Left ventricle myocardium inferior (tissue), 1 donor: Measurements from ENCODE around the gene ARHGEF16. TPM values are rescaled to one million over a fixed set of nuclear protein-coding genes. Genes with fewer than 3 reads are reported as not detected.
A peak's percentile ranks its signal among the peaks of the same experiment; 100 is the strongest.

Experiments used
- DNase-seq: peaks from one replicate; pipeline ENCODE4 v3.0.0-alpha.2; 2020
- H3K27ac ChIP-seq: fragments of 200-600 bp; replicated peaks from 2 replicates; pipeline ENCODE4 v1.8.0; 2021
- H3K27me3 ChIP-seq: fragments of 200-600 bp; 2 replicates; pipeline ENCODE4 v1.8.0; 2021; ENCODE audit warnings: low read depth
- H3K36me3 ChIP-seq: fragments of 200-600 bp; 2 replicates; pipeline ENCODE4 v1.8.0; 2021
- H3K4me1 ChIP-seq: fragments of 200-600 bp; 2 replicates; pipeline ENCODE4 v1.8.0; 2021
- H3K4me3 ChIP-seq: fragments of 200-600 bp; 2 replicates; pipeline ENCODE4 v1.8.0; 2021; ENCODE audit warnings: mild to moderate bottlenecking, moderate library complexity
- H3K9me3 ChIP-seq: fragments of 200-600 bp; replicated peaks from 2 replicates; pipeline ENCODE4 v1.8.0; 2021
- intact Hi-C: fragments of 100-400 bp; cut with micrococcal nuclease; formaldehyde crosslinking; loops from one replicate; pipeline ENCODE4 v1.11.0; 2022
- total RNA-seq: library from RNA; stranded (reverse); fragmentation: NEBNext Ultra II Directional; extraction: Animal tissue kit (Norgen Biotek cat#: 25700); gene quantifications from one replicate; pipeline ENCODE4 v1.2.1, GENCODE V29; 2021
- TF ChIP-seq, protein P1 (sequence below): fragments of 200-600 bp; IDR thresholded peaks from 2 replicates; pipeline ENCODE4 v1.8.0; 2021; ENCODE audit warnings: antibody characterized with exemption, mild to moderate bottlenecking, borderline replicate concordance
- donor health status: DM: no; HTN: yes; CAD: no; lungs with severe emphysema.

The ARHGEF16 gene
- total RNA-seq, 1 donor from 2014 or later, result 0.52 TPM

DNA sequence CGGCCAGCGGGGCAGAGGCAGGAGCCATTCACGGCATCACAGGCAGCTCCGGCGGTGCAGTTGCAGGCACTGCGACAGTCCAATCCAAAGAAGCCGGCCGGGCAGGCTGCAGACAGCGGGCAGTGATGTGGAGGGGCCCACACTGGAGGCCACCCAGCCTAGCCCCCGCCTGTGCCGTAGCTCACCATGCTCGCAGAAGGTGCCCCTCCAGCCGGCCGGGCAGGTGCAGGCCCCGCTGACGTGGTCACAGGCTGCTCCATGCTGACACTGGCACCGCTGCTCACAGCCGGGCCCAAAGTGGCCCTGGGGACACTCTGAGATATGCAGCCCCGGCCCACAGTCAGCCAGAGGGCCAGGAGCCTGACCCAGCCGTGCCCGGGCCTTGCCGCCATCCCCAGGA, 45.1 kb downstream of the ARHGEF16 start:
- Histone ChIP-seq H3K4me3 (no peak overlapping the region), H3K27me3 (no peaks in the 10 kb centered on the region), H3K27ac (no peak overlapping the region), H3K4me1 (peaks cover 2% of the 10 kb centered on the region), H3K36me3 (no peaks in the 10 kb centered on the region), H3K9me3 (no peaks in the 10 kb centered on the region)
- TF ChIP-seq, protein P1, sequence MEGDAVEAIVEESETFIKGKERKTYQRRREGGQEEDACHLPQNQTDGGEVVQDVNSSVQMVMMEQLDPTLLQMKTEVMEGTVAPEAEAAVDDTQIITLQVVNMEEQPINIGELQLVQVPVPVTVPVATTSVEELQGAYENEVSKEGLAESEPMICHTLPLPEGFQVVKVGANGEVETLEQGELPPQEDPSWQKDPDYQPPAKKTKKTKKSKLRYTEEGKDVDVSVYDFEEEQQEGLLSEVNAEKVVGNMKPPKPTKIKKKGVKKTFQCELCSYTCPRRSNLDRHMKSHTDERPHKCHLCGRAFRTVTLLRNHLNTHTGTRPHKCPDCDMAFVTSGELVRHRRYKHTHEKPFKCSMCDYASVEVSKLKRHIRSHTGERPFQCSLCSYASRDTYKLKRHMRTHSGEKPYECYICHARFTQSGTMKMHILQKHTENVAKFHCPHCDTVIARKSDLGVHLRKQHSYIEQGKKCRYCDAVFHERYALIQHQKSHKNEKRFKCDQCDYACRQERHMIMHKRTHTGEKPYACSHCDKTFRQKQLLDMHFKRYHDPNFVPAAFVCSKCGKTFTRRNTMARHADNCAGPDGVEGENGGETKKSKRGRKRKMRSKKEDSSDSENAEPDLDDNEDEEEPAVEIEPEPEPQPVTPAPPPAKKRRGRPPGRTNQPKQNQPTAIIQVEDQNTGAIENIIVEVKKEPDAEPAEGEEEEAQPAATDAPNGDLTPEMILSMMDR, result no peak
- intact Hi-C loops, result no loop called here
- no peak for DNase-seq

DNA sequence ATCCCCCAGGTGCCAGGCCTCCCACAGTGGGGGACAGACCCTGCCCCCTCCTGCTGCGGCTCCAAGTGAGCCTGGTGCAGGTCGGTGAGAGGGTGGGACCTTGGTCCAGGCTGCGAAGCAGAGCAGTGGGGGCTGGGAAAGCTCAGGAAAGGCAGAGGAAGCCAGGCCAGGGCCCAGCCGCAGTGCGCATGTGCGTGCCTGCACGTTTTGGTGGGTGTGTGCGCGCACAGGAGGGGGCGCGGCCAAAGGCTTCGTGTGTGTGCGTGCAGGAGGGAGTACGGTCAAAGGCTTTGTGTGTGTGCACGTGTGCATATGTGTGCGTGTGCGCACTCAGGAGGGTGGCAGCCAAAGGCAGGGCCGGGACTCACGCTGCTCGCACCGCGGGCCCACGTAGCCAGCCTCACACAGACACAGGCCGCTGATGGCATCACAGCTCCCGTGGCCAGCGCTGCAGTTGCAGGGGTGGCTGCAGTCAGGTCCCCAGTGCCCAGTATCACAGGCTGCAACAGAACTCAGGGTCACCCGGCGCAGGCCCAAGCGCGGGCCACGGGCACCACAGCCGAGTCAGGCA, 45.9 kb downstream of the ARHGEF16 start:
- no peaks in the 10 kb centered on the region for H3K36me3 ChIP-seq
- peaks cover 5% of the 10 kb centered on the region for H3K4me1 ChIP-seq
- H3K27me3 ChIP-seq, result no peaks in the 10 kb centered on the region
- no peak for DNase-seq
- intact Hi-C loops, result no loop called here
- H3K4me3 ChIP-seq, result no peak overlapping the region
- H3K9me3 ChIP-seq, result no peaks in the 10 kb centered on the region
- TF ChIP-seq, protein P1, result no peak
- no peak overlapping the region for H3K27ac ChIP-seq

DNA sequence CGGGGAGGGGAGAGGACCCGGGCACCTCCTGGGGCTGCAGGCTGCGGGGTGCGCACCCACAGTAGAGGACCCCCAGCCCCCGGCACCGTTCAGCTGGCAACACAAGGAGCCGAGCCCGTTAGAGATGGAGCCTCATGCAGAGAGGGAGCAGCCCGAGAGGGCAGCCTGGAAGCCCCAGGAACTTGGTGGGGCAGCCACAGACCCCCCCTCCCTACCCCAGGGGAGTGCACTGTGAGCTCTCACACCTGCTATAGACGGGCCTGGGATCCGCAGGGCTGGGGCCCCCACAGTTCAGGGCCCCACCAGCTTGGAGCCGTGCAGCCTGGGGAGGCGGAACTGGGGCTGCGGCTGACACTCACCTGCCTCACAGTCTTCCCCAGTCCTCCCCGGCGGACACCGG, 47.0 kb downstream of the ARHGEF16 start:
- Histone ChIP-seq H3K4me1 (peaks cover 5% of the 10 kb centered on the region), H3K27ac (no peak overlapping the region), H3K27me3 (no peaks in the 10 kb centered on the region), H3K4me3 (no peak overlapping the region), H3K36me3 (no peaks in the 10 kb centered on the region), H3K9me3 (no peaks in the 10 kb centered on the region)
- intact Hi-C loops, result no loop called here
- no peak for DNase-seq
- TF ChIP-seq, protein P1, result no peak

DNA sequence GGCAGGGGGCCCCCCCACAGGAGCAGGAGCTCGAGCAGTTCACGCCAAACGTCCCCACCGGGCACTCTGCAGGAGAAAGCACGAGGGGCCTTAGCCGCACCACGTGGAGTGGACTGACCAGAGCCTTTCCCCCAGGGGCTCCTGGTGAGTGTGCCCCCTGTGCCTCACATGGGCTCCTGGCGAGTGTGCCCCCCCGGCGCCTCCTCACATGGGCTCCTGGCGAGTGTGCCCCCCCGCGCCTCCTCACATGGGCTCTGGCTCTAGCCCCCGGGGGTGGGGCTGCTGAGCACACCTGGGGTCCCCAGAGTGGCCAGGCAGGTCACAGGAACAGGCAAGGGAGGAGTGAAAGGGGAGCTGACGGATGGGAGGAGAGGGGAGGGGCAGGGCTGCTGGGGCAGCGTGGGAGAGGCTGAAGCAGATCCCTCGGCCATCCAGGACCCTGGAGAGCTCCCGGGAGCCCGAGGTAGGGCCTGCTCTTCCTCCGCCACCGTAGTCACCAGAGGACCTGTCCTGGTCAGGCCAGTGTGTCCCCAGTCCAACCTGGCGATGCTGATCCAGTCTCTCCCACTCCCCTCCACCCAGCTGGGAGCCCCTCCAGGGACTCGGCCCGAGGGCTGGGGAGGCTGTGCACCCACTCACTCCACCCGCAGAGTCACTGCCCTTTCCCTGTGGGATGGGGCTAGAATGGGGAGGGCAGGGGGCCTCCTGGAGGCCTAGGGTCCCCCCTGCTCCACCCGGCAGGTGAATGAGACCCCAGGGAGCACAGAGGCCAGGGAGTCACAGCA, 47.6 kb downstream of the ARHGEF16 start:
- peak; percentile 55 for DNase-seq
- intact Hi-C loops, result no loop called here

DNA sequence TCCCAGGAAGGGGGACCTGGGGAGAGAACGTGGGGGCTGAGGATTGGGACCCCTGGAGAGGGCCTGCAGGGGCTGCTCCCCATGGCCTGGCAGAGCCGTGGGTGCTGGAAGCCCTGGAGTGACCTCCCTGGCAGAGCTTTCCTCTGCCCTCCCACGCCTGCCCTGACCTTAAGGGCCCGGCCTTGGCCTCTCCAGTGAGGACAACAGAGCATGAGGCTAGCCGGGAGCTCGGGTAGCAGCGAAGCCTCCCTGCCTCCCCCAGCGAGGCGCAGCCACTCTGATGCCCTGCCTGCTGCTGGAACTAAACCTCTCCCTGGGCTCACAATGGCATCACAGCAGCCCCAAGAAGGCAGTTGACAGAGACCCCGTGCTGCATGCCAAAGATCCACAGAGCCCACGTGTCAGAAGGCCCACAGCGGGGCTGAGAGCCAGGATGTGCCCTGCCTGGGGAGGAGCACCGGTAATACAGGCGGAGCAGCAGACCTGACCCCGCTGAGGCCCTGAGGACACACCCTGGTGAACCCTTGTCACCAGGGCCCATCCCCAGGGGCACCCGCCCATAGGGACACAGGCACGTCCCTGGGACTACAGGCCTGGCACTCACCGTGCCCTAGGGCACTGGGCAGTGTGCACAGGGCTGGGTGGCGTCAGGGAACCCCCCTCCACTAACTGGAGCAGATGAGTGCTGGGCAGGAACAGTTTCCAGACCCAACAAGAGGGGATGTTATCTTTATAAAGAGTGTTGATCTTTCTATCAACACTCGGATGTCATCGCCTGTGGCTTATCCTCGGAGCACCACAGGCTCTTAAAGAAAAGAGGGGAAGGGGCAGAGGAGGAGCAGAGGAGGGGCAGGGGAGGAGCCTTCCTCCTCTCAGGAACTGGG, 48.4 kb downstream of the ARHGEF16 start:
- intact Hi-C loops, result no loop called here
- no peaks in the 10 kb centered on the region for H3K9me3 ChIP-seq
- no peaks in the 10 kb centered on the region for H3K27me3 ChIP-seq
- DNase-seq, result no peak
- no peak overlapping the region for H3K4me3 ChIP-seq
- H3K4me1 ChIP-seq, result peaks cover 5% of the 10 kb centered on the region
- TF ChIP-seq, protein P1, result no peak
- no peak overlapping the region for H3K27ac ChIP-seq
- no peaks in the 10 kb centered on the region for H3K36me3 ChIP-seq

More for the DNA sequence above, 47.6 kb downstream of the ARHGEF16 start:
- Histone ChIP-seq H3K27me3 (no peaks in the 10 kb centered on the region), H3K36me3 (no peaks in the 10 kb centered on the region), H3K27ac (no peak overlapping the region), H3K4me3 (no peak overlapping the region), H3K9me3 (no peaks in the 10 kb centered on the region), H3K4me1 (peaks cover 5% of the 10 kb centered on the region)
- TF ChIP-seq, protein P1, result no peak
